Panc1 (cell line): Measurements from ENCODE around the gene SPPL2C.

Experiments
- POLR2AphosphoS5 ChIP-seq: IDR thresholded peaks from 2 replicates; pipeline ENCODE4 v1.6.1; 2012; ENCODE audit warnings: mild to moderate bottlenecking, low read depth, low read length, moderate library complexity
- TF ChIP-seq, protein P1 (sequence below): fragments of 450-650 bp; IDR thresholded peaks from 2 replicates; pipeline ENCODE4 v1.5.1; 2017; ENCODE audit warnings: mild to moderate bottlenecking
- TF ChIP-seq, protein P2 (sequence below), 2 experiments: IDR thresholded peaks; 2 replicates each; pipeline ENCODE4 v1.6.1; 2011 to 2012; ENCODE audit warnings: low read depth in 2 of 2, control low read depth in 1 of 2, low read length in 1 of 2, mild to moderate bottlenecking in 1 of 2, moderate library complexity in 1 of 2; ENCODE audit not compliant: insufficient read depth in 1 of 2

- TF ChIP-seq, protein P1, sequence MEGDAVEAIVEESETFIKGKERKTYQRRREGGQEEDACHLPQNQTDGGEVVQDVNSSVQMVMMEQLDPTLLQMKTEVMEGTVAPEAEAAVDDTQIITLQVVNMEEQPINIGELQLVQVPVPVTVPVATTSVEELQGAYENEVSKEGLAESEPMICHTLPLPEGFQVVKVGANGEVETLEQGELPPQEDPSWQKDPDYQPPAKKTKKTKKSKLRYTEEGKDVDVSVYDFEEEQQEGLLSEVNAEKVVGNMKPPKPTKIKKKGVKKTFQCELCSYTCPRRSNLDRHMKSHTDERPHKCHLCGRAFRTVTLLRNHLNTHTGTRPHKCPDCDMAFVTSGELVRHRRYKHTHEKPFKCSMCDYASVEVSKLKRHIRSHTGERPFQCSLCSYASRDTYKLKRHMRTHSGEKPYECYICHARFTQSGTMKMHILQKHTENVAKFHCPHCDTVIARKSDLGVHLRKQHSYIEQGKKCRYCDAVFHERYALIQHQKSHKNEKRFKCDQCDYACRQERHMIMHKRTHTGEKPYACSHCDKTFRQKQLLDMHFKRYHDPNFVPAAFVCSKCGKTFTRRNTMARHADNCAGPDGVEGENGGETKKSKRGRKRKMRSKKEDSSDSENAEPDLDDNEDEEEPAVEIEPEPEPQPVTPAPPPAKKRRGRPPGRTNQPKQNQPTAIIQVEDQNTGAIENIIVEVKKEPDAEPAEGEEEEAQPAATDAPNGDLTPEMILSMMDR = no peak
- TF ChIP-seq, protein P2, sequence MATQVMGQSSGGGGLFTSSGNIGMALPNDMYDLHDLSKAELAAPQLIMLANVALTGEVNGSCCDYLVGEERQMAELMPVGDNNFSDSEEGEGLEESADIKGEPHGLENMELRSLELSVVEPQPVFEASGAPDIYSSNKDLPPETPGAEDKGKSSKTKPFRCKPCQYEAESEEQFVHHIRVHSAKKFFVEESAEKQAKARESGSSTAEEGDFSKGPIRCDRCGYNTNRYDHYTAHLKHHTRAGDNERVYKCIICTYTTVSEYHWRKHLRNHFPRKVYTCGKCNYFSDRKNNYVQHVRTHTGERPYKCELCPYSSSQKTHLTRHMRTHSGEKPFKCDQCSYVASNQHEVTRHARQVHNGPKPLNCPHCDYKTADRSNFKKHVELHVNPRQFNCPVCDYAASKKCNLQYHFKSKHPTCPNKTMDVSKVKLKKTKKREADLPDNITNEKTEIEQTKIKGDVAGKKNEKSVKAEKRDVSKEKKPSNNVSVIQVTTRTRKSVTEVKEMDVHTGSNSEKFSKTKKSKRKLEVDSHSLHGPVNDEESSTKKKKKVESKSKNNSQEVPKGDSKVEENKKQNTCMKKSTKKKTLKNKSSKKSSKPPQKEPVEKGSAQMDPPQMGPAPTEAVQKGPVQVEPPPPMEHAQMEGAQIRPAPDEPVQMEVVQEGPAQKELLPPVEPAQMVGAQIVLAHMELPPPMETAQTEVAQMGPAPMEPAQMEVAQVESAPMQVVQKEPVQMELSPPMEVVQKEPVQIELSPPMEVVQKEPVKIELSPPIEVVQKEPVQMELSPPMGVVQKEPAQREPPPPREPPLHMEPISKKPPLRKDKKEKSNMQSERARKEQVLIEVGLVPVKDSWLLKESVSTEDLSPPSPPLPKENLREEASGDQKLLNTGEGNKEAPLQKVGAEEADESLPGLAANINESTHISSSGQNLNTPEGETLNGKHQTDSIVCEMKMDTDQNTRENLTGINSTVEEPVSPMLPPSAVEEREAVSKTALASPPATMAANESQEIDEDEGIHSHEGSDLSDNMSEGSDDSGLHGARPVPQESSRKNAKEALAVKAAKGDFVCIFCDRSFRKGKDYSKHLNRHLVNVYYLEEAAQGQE (IDR thresholded peaks at IDR 0.05; ENCODE audit: insufficient read depth in 1 of 2, low read depth in 2 of 2, low read length in 1 of 2) = no peak
- TF ChIP-seq POLR2AphosphoS5 = no peak
Measured at GRCh38 chr17:45861165-45861564, 16.5 kb downstream of the SPPL2C start.
